Middle frontal gyrus (tissue), 1 donor: ENCODE measurements around the gene RUBCN.

Source experiments
- DNase-seq: peaks from one replicate; pipeline ENCODE4 v3.0.0-alpha.2; 2015; ENCODE audit warnings: low spot score; ENCODE audit errors: extremely low spot score

Gene RUBCN

GRCh38 chr3:197736491-197737318, at the start of gene RUBCN:
Gene RUBCN, minus strand, starts transcription at chr3:197736904. Its CDS starts 185 bp downstream, at chr3:197736719.
- DNase-seq, result peak; percentile 96

- no peak for DNase-seq
These were observed 47.4 kb upstream of the RUBCN start for GRCh38 chr3:197784019-197784585.

- DNase-seq, result no peak
These were observed 45.5 kb upstream of the RUBCN start for GRCh38 chr3:197782230-197782629.

- no peak for DNase-seq
These were observed 38.6 kb upstream of the RUBCN start for GRCh38 chr3:197775317-197775716.

- no peak for DNase-seq
These were observed 25.1 kb upstream of the RUBCN start for GRCh38 chr3:197761784-197762183.

- DNase-seq, result no peak
These were observed 21.8 kb upstream of the RUBCN start for GRCh38 chr3:197758512-197758911.

- no peak for DNase-seq
These were observed 20.0 kb upstream of the RUBCN start for GRCh38 chr3:197756704-197757103.

- DNase-seq, result no peak
These were observed 16.6 kb upstream of the RUBCN start for GRCh38 chr3:197753263-197753662.

- no peak for DNase-seq
These were observed 15.4 kb upstream of the RUBCN start for GRCh38 chr3:197752107-197752506.

GRCh38 chr3:197750858-197751737, 14.4 kb upstream of the RUBCN start:
- DNase-seq, result peak; percentile 16

GRCh38 chr3:197750396-197750831, 13.7 kb upstream of the RUBCN start:
- DNase-seq, result peak; percentile 13

GRCh38 chr3:197749601-197750395, 13.1 kb upstream of the RUBCN start, which contains the start of gene FYTTD1:
Gene FYTTD1, plus strand, starts transcription at chr3:197749883. Its CDS starts 89 bp downstream, at chr3:197749972.
- DNase-seq, result peak; percentile 93

GRCh38 chr3:197749315-197749600, 12.6 kb upstream of the RUBCN start:
- no peak for DNase-seq

GRCh38 chr3:197748597-197749314, 12.1 kb upstream of the RUBCN start:
- no peak for DNase-seq

GRCh38 chr3:197746801-197747237, 10.1 kb upstream of the RUBCN start:
- DNase-seq, result no peak

GRCh38 chr3:197746209-197746608, 9.5 kb upstream of the RUBCN start:
- DNase-seq, result no peak

GRCh38 chr3:197742787-197743186, 6.1 kb upstream of the RUBCN start:
- DNase-seq, result no peak

- DNase-seq, result no peak
These were observed 1.2 kb upstream of the RUBCN start for GRCh38 chr3:197737749-197738462.

GRCh38 chr3:197737319-197737649, 580 bp upstream of the RUBCN start:
- DNase-seq, result no peak

- no peak for DNase-seq
These were observed 654 bp downstream of the RUBCN start for GRCh38 chr3:197736010-197736490.
